K562 (cell line): Measurements from ENCODE around the gene CLDN5. TPM values are rescaled to one million over a fixed set of nuclear protein-coding genes. Genes with fewer than 3 reads are reported as not detected.

Experiments used
- ASH1L ChIP-seq: fragments of 450-650 bp; IDR thresholded peaks from 2 replicates; pipeline ENCODE4 v1.6.1; 2018; ENCODE audit warnings: borderline replicate concordance, mild to moderate bottlenecking, low read depth; ENCODE audit not compliant: partially characterized antibody
- ATF1 ChIP-seq, 2 experiments: fragments of 450-650 bp in 1 of 2; IDR thresholded peaks; 2 replicates each; pipeline ENCODE4 v1.6.1; 2016; ENCODE audit warnings: missing compliant biosample characterization in 1 of 2, missing genetic modification characterization in 1 of 2
- CAMTA2 ChIP-seq: fragments of 250-450 bp; sonication (Bioruptor Pico); conservative IDR thresholded peaks from 2 replicates; pipeline ENCODE4 v1.5.1; 2022
- ETV5 ChIP-seq: sonication (generic); formaldehyde crosslinking; IDR thresholded peaks from 2 replicates; pipeline ENCODE4 v1.4.0; 2020; ENCODE audit warnings: low read depth, mild to moderate bottlenecking, missing genetic modification reagents
- ETV6 ChIP-seq, 3 experiments: fragments of 150-350 bp in 1 of 3; sonication (generic) in 1 of 3; formaldehyde crosslinking in 1 of 3; IDR thresholded peaks; 2 replicates each; pipeline versions ENCODE4 v1.6.1 to v1.8.0; 2014 to 2022; ENCODE audit warnings: borderline replicate concordance in 2 of 3, low read depth in 2 of 3, antibody characterized with exemption in 1 of 3, low read length in 1 of 3, mild to moderate bottlenecking in 1 of 3, missing genetic modification reagents in 1 of 3
- EWSR1 ChIP-seq: fragments of 450-650 bp; IDR thresholded peaks from 2 replicates; pipeline ENCODE4 v1.6.1; 2018; ENCODE audit warnings: borderline replicate concordance, mild to moderate bottlenecking, low read depth, moderate library complexity; ENCODE audit not compliant: partially characterized antibody
- HDAC6 ChIP-seq: IDR thresholded peaks from 2 replicates; pipeline ENCODE4 v1.6.1; 2012; ENCODE audit warnings: low read depth, mild to moderate bottlenecking, control low read depth, inconsistent platforms, low read length, moderate library complexity
- HES1 ChIP-seq: fragments of 450-650 bp; IDR thresholded peaks from 2 replicates; pipeline ENCODE4 v1.6.1; 2016; ENCODE audit warnings: low read depth, mild to moderate bottlenecking, moderate library complexity
- IRF2 ChIP-seq: sonication (generic); formaldehyde crosslinking; IDR thresholded peaks from 2 replicates; pipeline ENCODE4 v1.8.1; 2022; ENCODE audit warnings: mild to moderate bottlenecking, missing genetic modification reagents
- MYC ChIP-seq, 2 experiments: fragments of 250-450 bp in 1 of 2; sonication (Bioruptor Pico) in 1 of 2; IDR thresholded peaks; 2 replicates each; pipeline versions ENCODE4 v1.5.1 to v1.6.1; 2012 to 2021; ENCODE audit warnings: low read depth in 2 of 2, borderline replicate concordance in 1 of 2, improper control_type of control experiment in 1 of 2, low read length in 1 of 2, mild to moderate bottlenecking in 1 of 2, moderate library complexity in 1 of 2
- NCOA2 ChIP-seq, 2 experiments: fragments of 450-650 bp; IDR thresholded peaks; 2 replicates each; pipeline ENCODE4 v1.6.1; 2018; ENCODE audit warnings: mild to moderate bottlenecking in 2 of 2, moderate library complexity in 1 of 2; ENCODE audit not compliant: partially characterized antibody in 2 of 2
- NCOA4 ChIP-seq: fragments of 450-650 bp; IDR thresholded peaks from 2 replicates; pipeline ENCODE4 v1.6.1; 2018; ENCODE audit warnings: mild to moderate bottlenecking; ENCODE audit not compliant: partially characterized antibody
- PHB ChIP-seq: fragments of 250-450 bp; sonication (Bioruptor Pico); IDR thresholded peaks from 2 replicates; pipeline ENCODE4 v1.5.0; 2021
- RBM34 ChIP-seq: fragments of 200-400 bp; formaldehyde crosslinking; IDR thresholded peaks from 2 replicates; pipeline ENCODE4 v1.6.1; 2018; ENCODE audit warnings: low read length, borderline replicate concordance; ENCODE audit not compliant: insufficient read depth
- SMAD1 ChIP-seq: fragments of 150-350 bp; IDR thresholded peaks from 2 replicates; pipeline ENCODE4 v1.6.1; 2014; ENCODE audit warnings: low read length, low read depth; ENCODE audit not compliant: partially characterized antibody
- SMAD4 ChIP-seq: fragments of 250-450 bp; sonication (Bioruptor Pico); conservative IDR thresholded peaks from 2 replicates; pipeline ENCODE4 v1.8.0; 2021; ENCODE audit warnings: inconsistent platforms, mild to moderate bottlenecking, moderate library complexity
- SMC3 ChIP-seq: conservative IDR thresholded peaks from 2 replicates; pipeline ENCODE4 v1.6.1; 2011; ENCODE audit warnings: low read depth, low read length, improper control_type of control experiment; ENCODE audit not compliant: insufficient read depth
- SRSF7 ChIP-seq: fragments of 200-400 bp; formaldehyde crosslinking; optimal IDR thresholded peaks from 2 replicates; pipeline ENCODE3; 2017; ENCODE audit warnings: mild to moderate bottlenecking, low read depth, low read length
- ZBED1 ChIP-seq: IDR thresholded peaks from 2 replicates; pipeline ENCODE4 v1.6.1; 2014
- ZNF212 ChIP-seq: fragments of 450-650 bp; formaldehyde crosslinking; IDR thresholded peaks from 2 replicates; pipeline ENCODE4 v1.4.0; 2020; ENCODE audit warnings: mild to moderate bottlenecking
- ZNF696 ChIP-seq: fragments of 250-450 bp; sonication (Bioruptor Pico); conservative IDR thresholded peaks from 2 replicates; pipeline ENCODE4 v1.4.0; 2020; ENCODE audit warnings: mild to moderate bottlenecking, moderate library complexity
- polyA plus RNA-seq, 8 experiments: library from polyadenylated mRNA; depleted of rRNA in 4 of 8; stranded (reverse) in 5 of 8; unstranded in 3 of 8; fragments of >200 nt; fragmentation: Nextera tagmentation in 2 of 8; fragmentation: Illumina TruSeq in 1 of 8; extraction: Ambion mirVana in 2 of 8; extraction: Trizol in 1 of 8; gene quantifications; 2 replicates each; pipeline versions ENCODE4 v1.2.1 to v1.2.3, GENCODE V29; 2011 to 2014; ENCODE audit warnings: inconsistent platforms in 1 of 8, missing spikeins in 1 of 8
- total RNA-seq, 7 experiments: library from RNA; depleted of rRNA in 6 of 7; stranded (reverse); fragments of >200 nt in 6 of 7; fragmentation: Illumina TruSeq in 2 of 7; extraction: Trizol in 2 of 7; gene quantifications; 2 replicates each; pipeline versions ENCODE4 v1.2.1 to v1.2.3, GENCODE V29; 2011 to 2021; ENCODE audit warnings: low replicate concordance in 1 of 7
- TF ChIP-seq, protein P1 (sequence below): fragments of 250-450 bp; sonication (Bioruptor Pico); IDR thresholded peaks from 2 replicates; pipeline ENCODE4 v1.5.0; 2021
- TF ChIP-seq, protein P2 (sequence below): sonication (generic); formaldehyde crosslinking; IDR thresholded peaks from 2 replicates; pipeline ENCODE4 v1.9.0; 2022; ENCODE audit warnings: mild to moderate bottlenecking, missing genetic modification reagents

Gene CLDN5
- total and polyA plus RNA-seq, 9 of the 15 experiments (the other 6 are each of a cell fraction or from before 2014, with no cell fraction given) = 0.20 TPM; not detected in 8

GRCh38 chr22:19566279-19567156 is 42.3 kb upstream of the CLDN5 start (continued):
- TF ChIP-seq ATF1 (CRISPR knock-in tag; IDR thresholded peaks at IDR 0.05) (no peak), ATF1 (tag; IDR thresholded peaks at IDR 0.05) (peak; percentile 25; the same call in 1 of the 2 replicates), SRSF7 (no peak), RBM34 (no peak), CAMTA2 (CRISPR knock-in tag) (no peak), ZNF212 (CRISPR knock-in tag) (no peak), ETV5 (CRISPR knock-in tag) (no peak; the same call in 1 of the 2 replicates), ZNF696 (CRISPR knock-in tag) (no peak), ASH1L (no peak), PHB (CRISPR knock-in tag) (peak; percentile 7; the same call in 1 of the 2 replicates), NCOA4 (no peak), SMAD4 (CRISPR knock-in tag) (no peak), SMC3 (no peak), ZBED1 (no peak), IRF2 (peak; percentile 66; the same call in 1 of the 2 replicates), ETV6 (IDR thresholded peaks at IDR 0.05; ENCODE audit: borderline replicate concordance in 1 of 2, low read depth in 2 of 2, low read length in 1 of 2) (no peak), ETV6 (CRISPR knock-in tag; IDR thresholded peaks at IDR 0.05; ENCODE audit: borderline replicate concordance) (no peak), EWSR1 (no peak), SMAD1 (no peak), HDAC6 (0 out of 2 replicates have a peak, but pooled peaks have one; percentile 0), MYC (IDR thresholded peaks at IDR 0.05; ENCODE audit: low read depth, low read length) (no peak), MYC (CRISPR knock-in tag; IDR thresholded peaks at IDR 0.05; ENCODE audit: borderline replicate concordance, low read depth) (no peak), NCOA2 (IDR thresholded peaks at IDR 0.05; ENCODE audit: partially characterized antibody in 2 of 2) (no peak), HES1 (no peak)
- TF ChIP-seq, protein P1, sequence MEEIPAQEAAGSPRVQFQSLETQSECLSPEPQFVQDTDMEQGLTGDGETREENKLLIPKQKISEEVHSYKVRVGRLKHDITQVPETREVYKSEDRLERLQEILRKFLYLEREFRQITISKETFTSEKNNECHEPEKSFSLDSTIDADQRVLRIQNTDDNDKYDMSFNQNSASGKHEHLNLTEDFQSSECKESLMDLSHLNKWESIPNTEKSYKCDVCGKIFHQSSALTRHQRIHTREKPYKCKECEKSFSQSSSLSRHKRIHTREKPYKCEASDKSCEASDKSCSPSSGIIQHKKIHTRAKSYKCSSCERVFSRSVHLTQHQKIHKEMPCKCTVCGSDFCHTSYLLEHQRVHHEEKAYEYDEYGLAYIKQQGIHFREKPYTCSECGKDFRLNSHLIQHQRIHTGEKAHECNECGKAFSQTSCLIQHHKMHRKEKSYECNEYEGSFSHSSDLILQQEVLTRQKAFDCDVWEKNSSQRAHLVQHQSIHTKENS (CRISPR knock-in tag) = no peak
- TF ChIP-seq, protein P2, sequence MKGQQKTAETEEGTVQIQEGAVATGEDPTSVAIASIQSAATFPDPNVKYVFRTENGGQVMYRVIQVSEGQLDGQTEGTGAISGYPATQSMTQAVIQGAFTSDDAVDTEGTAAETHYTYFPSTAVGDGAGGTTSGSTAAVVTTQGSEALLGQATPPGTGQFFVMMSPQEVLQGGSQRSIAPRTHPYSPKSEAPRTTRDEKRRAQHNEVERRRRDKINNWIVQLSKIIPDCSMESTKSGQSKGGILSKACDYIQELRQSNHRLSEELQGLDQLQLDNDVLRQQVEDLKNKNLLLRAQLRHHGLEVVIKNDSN = no peak; the same call in 1 of the 2 replicates
